Nephron (organoid): ENCODE measurements around the gene KCNMA1.
A peak's percentile ranks its signal among the peaks of the same experiment; 100 is the strongest.

Source experiments
- H3K27ac Mint-ChIP-seq, 3 experiments: 2 replicates each; pipeline ENCODE4 v1.8.0; 2020; ENCODE audit warnings: mixed read lengths in 3 of 3, mild to moderate bottlenecking in 2 of 3, moderate library complexity in 1 of 3
- H3K27me3 Mint-ChIP-seq: 2 replicates; pipeline ENCODE4 v1.8.0; 2021; ENCODE audit warnings: low read depth, mild to moderate bottlenecking, moderate library complexity, mixed read lengths
- H3K36me3 Mint-ChIP-seq: 2 replicates; pipeline ENCODE4 v1.8.0; 2020; ENCODE audit warnings: low read depth, mixed read lengths
- H3K4me1 Mint-ChIP-seq: 2 replicates; pipeline ENCODE4 v1.8.0; 2020; ENCODE audit warnings: mixed read lengths
- H3K4me3 Mint-ChIP-seq, 3 experiments: 2 replicates each; pipeline ENCODE4 v1.8.0; 2020; ENCODE audit warnings: mild to moderate bottlenecking in 3 of 3, mixed read lengths in 3 of 3, moderate library complexity in 2 of 3
- H3K9me3 Mint-ChIP-seq: 2 replicates; pipeline ENCODE4 v1.8.0; 2020; ENCODE audit warnings: mixed read lengths
- TF ChIP-seq, protein P1 (sequence below), 3 experiments: fragments of 200-600 bp; sonication (generic); IDR thresholded peaks; one replicate each; pipeline ENCODE4 v1.5.0; 2021; ENCODE audit warnings: antibody characterized with exemption in 3 of 3; ENCODE audit not compliant: unreplicated experiment in 3 of 3

Gene KCNMA1

DNA sequence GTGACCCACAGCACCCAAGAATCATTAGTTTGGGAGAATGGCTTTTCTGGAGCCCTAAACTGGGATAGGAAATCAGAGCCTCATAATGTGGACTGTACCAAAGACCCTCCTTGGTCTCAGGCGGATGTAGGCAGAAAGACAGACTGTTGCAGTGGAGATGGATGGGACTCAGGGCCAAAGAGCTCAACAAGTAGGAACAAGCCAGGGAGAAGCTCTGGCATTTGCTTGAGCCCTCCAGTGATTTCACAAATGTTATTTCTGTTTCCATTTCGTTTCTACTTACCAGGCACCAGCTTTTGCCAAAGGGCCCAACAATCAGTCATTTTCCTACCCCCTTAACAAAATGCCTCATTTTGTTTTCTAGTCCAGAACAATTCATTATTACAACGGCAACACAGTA, 762.7 kb downstream of the KCNMA1 start:
- Mint-ChIP-seq H3K4me3 (no peak overlapping the region), H3K4me1 (peaks cover 15% of the 10 kb centered on the region), H3K36me3 (no peaks in the 10 kb centered on the region), H3K9me3 (no peaks in the 10 kb centered on the region), H3K27me3 (peaks cover 18% of the 10 kb centered on the region), H3K27ac (no peak overlapping the region)
- TF ChIP-seq, protein P1, sequence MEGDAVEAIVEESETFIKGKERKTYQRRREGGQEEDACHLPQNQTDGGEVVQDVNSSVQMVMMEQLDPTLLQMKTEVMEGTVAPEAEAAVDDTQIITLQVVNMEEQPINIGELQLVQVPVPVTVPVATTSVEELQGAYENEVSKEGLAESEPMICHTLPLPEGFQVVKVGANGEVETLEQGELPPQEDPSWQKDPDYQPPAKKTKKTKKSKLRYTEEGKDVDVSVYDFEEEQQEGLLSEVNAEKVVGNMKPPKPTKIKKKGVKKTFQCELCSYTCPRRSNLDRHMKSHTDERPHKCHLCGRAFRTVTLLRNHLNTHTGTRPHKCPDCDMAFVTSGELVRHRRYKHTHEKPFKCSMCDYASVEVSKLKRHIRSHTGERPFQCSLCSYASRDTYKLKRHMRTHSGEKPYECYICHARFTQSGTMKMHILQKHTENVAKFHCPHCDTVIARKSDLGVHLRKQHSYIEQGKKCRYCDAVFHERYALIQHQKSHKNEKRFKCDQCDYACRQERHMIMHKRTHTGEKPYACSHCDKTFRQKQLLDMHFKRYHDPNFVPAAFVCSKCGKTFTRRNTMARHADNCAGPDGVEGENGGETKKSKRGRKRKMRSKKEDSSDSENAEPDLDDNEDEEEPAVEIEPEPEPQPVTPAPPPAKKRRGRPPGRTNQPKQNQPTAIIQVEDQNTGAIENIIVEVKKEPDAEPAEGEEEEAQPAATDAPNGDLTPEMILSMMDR (IDR thresholded peaks at IDR 0.05; ENCODE audit: unreplicated experiment in 3 of 3) = no peak

DNA sequence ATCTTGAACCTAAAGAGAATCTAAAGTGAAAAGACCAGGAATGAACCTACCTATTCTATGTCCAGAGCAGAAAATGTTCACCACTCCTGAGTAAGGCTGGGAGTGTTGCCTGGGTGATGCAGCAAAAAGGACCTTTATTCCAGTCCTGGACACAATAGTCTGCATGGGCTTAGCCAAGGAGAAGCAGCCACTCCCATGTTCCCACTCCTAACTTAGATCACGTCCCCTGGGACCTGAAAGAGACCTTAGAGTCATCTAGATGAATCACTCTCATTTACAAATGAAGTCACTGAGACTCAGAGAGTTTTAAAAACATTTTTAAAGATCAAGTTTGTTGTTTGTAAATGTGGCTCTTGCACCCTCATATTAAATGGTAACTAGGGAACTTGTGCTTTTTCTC, 763.4 kb downstream of the KCNMA1 start:
- H3K27ac Mint-ChIP-seq = no peak overlapping the region
- peaks cover 12% of the 10 kb centered on the region for H3K27me3 Mint-ChIP-seq
- H3K9me3 Mint-ChIP-seq = no peaks in the 10 kb centered on the region
- H3K36me3 Mint-ChIP-seq = no peaks in the 10 kb centered on the region
- H3K4me3 Mint-ChIP-seq = no peak overlapping the region
- TF ChIP-seq, protein P1 (IDR thresholded peaks at IDR 0.05; ENCODE audit: unreplicated experiment in 3 of 3) = no peak
- H3K4me1 Mint-ChIP-seq = peaks cover 13% of the 10 kb centered on the region

DNA sequence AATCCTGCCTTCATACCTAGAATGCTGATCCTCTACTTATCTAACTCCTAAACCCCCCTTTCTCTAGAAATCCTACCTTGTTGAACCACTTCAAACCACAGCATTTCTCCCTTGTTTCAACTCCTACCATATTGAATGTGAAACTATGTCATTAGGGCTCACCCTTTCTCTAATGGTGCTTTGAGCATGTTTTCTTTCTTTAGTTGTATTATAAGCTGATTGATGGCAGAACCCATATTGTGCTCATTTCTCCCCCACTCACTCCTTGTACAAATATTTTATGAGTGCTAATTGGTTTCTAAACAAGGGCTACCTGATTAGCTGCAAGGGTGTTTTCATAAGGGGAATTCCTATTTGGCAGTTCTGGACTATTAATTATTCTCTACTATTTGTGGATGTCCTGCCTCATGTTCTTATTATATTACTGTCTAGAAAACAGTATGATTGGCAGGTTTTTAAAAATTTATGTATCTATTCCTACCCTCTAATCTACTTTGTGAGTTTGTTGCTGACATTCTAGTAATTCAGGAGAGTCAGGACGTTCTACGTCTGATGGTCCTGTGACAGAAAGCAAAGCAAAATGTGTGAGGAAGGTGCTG, 765.8 kb downstream of the KCNMA1 start:
- H3K9me3 Mint-ChIP-seq = no peaks in the 10 kb centered on the region
- H3K27ac Mint-ChIP-seq = no peak overlapping the region
- TF ChIP-seq, protein P1 (IDR thresholded peaks at IDR 0.05; ENCODE audit: unreplicated experiment in 3 of 3) = no peak
- no peak overlapping the region for H3K4me3 Mint-ChIP-seq
- peaks cover 16% of the 10 kb centered on the region for H3K4me1 Mint-ChIP-seq
- H3K27me3 Mint-ChIP-seq = peaks cover 8% of the 10 kb centered on the region
- H3K36me3 Mint-ChIP-seq = no peaks in the 10 kb centered on the region

DNA sequence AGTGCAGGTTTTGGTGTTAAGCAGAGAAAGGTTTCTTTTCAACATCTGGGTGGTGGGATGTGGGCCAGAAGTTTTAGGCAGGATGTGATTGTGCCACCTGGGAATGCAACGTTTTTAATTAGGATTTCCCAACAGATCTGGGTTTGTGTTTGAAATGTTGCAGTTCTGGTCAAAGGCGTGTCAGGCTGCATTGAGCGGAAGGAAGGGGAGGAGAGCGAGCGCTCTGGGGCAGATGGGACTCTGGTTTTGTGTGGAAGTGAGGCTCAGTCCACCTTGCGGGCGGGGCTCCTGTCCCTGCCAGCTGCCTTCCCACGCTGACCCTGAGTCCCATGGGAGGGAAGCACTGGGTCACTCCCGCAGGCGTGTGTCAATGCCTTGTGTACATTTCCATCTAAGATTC, 767.7 kb downstream of the KCNMA1 start:
- Mint-ChIP-seq H3K36me3 (no peaks in the 10 kb centered on the region), H3K4me1 (peaks cover 16% of the 10 kb centered on the region), H3K27me3 (peaks cover 8% of the 10 kb centered on the region), H3K4me3 (no peak overlapping the region), H3K27ac (no peak overlapping the region), H3K9me3 (no peaks in the 10 kb centered on the region)
- TF ChIP-seq, protein P1 (IDR thresholded peaks at IDR 0.05; ENCODE audit: unreplicated experiment in 3 of 3) = no peak

DNA sequence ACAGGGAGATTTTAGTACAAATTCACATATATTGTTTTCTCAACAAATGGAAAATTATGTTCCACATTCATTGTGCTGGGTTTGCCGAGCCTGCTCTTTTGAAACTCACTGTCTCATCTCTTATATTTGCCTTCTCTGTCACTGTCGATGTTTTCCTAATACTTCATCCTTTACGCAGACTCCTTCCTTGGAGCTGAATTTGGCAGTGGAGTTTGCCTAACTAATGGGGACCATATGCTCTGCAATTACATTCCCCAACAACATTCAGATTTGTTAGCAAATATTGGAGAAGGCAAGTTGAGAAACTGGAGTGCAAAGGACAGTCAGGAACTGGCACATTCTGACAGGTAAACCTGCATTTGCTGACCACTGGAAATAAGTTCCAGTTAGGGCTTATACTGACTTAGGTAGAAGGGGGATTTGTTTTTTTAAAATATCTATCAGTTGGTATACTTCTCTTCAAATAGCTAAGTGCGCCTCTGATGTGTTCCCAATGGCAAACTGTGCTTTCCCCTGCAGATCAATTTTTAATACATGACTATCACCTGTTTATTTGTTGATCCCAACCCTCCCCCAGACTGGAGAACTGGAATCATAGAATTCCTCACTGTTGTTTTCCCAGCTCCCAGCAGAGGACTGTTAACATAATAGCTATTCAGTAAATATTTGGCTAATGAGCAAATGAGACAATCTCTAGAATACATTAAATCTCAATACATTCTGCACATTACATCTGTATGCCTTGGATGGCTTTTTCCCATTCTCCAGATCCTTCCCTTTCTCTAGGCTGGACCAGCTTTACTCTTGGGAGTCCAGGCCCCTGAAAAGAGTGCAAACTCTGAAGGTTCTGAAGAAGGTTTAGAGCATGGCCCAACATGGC, 769.3 kb downstream of the KCNMA1 start:
- TF ChIP-seq, protein P1 (IDR thresholded peaks at IDR 0.05; ENCODE audit: unreplicated experiment in 3 of 3) = no peak
- peak overlapping the region in 1 of 3 experiments; percentile 66 for H3K27ac Mint-ChIP-seq
- H3K4me3 Mint-ChIP-seq = no peak overlapping the region
- peaks cover 8% of the 10 kb centered on the region for H3K27me3 Mint-ChIP-seq
- peaks cover 2% of the 10 kb centered on the region for H3K9me3 Mint-ChIP-seq
- no peaks in the 10 kb centered on the region for H3K36me3 Mint-ChIP-seq
- H3K4me1 Mint-ChIP-seq = peaks cover 16% of the 10 kb centered on the region
